OCI-LY7 (cell line): ENCODE results near the gene WDR70.

Source experiments
- CTCF ChIP-seq: fragments of 200-600 bp; sonication (generic); conservative IDR thresholded peaks from 2 replicates; pipeline ENCODE4 v1.5.1; 2014; ENCODE audit warnings: mild to moderate bottlenecking, antibody characterized with exemption, low read length, moderate library complexity, mixed read lengths
- EZH2phosphoT487 ChIP-seq: fragments of 200-600 bp; sonication (generic); IDR thresholded peaks from 2 replicates; pipeline ENCODE4 v1.6.1; 2018; ENCODE audit warnings: low read depth, borderline replicate concordance, mild to moderate bottlenecking, mixed run types, antibody characterized with exemption, low read length, moderate library complexity, mixed read lengths

- TF ChIP-seq CTCF (no peak), EZH2phosphoT487 (no peak)
These were observed 154.7 kb downstream of the WDR70 start for GRCh38 chr5:37533851-37534250.
